ENCODE measurements around the gene KREMEN2. TPM values are rescaled to one million over a fixed set of nuclear protein-coding genes. Genes with fewer than 3 reads are reported as not detected.

Gene KREMEN2
- total RNA-seq, 2 donors from 2014 or later: 0.12 TPM

DNA sequence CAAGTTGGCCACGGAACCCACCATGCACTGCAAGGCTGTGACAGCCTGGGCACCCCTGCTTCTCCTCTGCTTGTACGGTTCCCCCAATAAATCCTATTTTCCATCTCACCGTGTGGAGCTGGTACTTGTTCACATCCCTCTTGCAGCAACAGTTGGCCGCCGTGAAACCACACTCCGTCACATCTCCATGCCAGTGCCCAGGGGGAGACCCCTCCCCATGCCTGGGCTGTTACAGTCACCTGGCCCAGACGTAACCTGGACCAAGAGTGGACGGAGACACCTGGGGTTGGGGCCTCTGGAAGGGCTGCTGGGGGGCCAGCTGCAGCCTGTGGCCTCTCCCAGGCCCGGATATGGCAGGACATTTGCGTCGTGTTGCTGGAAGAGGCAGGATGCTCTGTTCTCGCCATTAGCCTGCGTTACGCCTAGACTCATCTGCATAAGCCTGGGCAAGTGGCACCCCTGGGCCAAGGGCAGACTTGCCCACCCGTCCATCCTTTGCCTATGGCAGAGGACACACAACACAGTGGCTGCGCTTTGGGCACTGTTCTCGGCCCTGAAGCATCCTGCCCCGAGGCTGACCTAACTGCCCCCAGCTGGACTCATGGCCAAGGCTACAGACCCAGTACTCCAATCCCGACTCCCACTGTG is 14.2 kb upstream of the KREMEN2 start:
- H3K27me3 Mint-ChIP-seq (ENCODE audit: low read depth): no peaks in the 10 kb centered on the region
- DNase-seq (no peak), ATAC-seq (replicated peaks in 1 of 2) (no peak)
- no peaks in the 10 kb centered on the region for H3K9me3 Mint-ChIP-seq
- H3K36me3 Mint-ChIP-seq (ENCODE audit: insufficient read depth in 2 of 2): peaks cover 0 to 1% of the 10 kb centered on the region in 2 donors
- H3K4me1 Mint-ChIP-seq (ENCODE audit: low read depth): peaks cover 4% of the 10 kb centered on the region
- no peak overlapping the region for H3K27ac Mint-ChIP-seq
- H3K4me3 Mint-ChIP-seq: no peak overlapping the region

GRCh38 chr16:2950353-2950724 is 13.7 kb upstream of the KREMEN2 start:
- Mint-ChIP-seq H3K4me1 (ENCODE audit: low read depth) (peaks cover 4% of the 10 kb centered on the region), H3K9me3 (no peaks in the 10 kb centered on the region), H3K27me3 (ENCODE audit: low read depth) (no peaks in the 10 kb centered on the region), H3K36me3 (ENCODE audit: insufficient read depth in 2 of 2) (peaks cover 0 to 1% of the 10 kb centered on the region in 2 donors), H3K27ac (no peak overlapping the region), H3K4me3 (no peak overlapping the region)
- no peak for ATAC-seq (replicated peaks in 1 of 2)
- DNase-seq: no peak

DNA sequence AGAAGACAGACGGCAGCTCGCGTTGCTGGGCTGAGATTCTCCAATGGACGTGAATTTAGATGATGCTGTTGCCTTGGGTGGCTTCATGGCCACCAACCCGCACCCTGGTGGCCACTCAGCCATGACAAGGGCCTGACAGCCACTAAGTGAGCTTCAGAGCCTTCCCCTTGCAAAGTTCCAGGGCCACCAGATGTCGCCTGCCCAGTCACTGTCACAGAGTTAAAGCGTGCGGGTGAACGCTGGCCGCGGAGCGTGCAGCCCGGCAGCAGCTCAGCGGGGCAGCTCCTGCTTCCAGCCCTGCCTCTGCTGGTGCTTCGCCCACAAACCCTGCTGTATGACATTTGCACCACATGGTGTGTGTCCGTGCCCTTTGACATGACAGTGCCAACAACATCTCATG is 13.3 kb upstream of the KREMEN2 start:
- peak in 1 of 2 donors; percentile 12 for ATAC-seq (replicated peaks in 1 of 2)
- no peak overlapping the region for H3K4me3 Mint-ChIP-seq
- H3K36me3 Mint-ChIP-seq (ENCODE audit: insufficient read depth in 2 of 2): peaks cover 0 to 1% of the 10 kb centered on the region in 2 donors

DNA sequence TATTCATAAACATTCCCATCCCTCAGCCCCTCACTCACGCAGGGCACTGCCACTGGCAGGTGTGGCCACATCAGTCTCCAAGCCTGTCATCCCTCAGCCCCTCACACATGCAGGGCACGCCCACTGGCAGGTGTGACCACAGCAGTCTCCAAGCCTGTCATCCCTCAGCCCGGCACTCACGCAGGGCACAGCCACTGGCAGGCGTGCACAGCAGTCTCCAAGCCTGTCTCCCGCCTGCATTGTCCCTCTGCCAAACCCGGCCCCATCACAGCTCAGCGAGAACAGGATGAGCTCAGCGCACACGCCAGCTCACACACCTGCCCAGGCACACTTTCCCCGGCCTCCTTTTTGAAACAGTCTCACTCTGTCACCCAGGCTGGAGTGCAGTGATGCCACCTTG is 11.4 kb upstream of the KREMEN2 start:
- no peak overlapping the region for H3K4me3 Mint-ChIP-seq
- peaks cover 0 to 1% of the 10 kb centered on the region in 2 donors for H3K36me3 Mint-ChIP-seq (ENCODE audit: insufficient read depth in 2 of 2)
- ATAC-seq (replicated peaks in 1 of 2) (no peak), DNase-seq (no peak)
- H3K9me3 Mint-ChIP-seq: no peaks in the 10 kb centered on the region
- no peaks in the 10 kb centered on the region for H3K27me3 Mint-ChIP-seq (ENCODE audit: low read depth)
- no peak overlapping the region for H3K27ac Mint-ChIP-seq
- H3K4me1 Mint-ChIP-seq (ENCODE audit: low read depth): peaks cover 4% of the 10 kb centered on the region

More for the DNA sequence above, 13.3 kb upstream of the KREMEN2 start:
- Mint-ChIP-seq H3K27ac (no peak overlapping the region), H3K27me3 (ENCODE audit: low read depth) (no peaks in the 10 kb centered on the region), H3K9me3 (no peaks in the 10 kb centered on the region), H3K4me1 (ENCODE audit: low read depth) (peaks cover 4% of the 10 kb centered on the region)
- no peak for DNase-seq

DNA sequence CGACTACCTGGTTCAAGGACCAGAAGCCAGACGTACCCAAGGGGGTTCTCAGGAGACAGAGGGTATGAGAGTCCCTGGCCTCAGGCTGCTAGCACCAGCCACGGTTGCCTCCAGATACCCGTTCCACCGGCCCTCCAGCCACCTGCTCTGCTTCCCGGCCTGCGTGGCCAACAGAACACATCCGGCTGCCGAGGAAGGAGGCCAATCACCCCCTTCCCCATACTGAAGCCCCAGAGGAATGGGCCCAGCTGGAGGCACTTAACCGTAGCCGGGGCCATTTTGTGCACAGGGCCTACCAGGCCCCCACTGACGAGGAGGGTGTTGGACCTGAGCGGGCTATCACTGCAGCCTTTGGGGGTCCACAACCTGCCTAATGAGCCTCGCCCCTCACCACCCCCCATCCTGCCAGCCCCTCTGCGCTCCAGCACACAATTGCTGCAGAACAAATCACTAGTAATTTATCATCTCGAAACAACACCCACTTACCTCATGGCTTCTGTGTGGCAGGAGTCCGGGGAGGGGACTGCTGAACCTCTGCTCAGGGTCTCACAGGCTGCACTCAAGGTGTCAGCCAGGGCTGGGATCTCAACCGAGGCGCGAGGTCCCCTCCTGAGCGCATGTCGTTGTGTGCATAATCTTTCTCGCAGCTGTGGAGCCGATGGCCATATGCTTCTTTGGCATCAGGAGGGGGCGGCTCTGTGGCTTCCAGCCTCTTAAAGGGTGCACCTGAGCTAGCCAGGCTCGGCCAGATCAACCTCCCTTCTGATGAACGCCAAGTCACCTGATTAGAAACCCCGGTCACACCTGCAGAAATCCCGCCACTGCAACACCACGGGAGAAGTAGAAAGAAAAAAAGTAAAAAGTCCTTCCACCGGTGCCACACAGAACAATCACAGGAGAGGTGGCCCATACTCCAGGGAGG is 10.1 kb upstream of the KREMEN2 start:
- H3K36me3 Mint-ChIP-seq (ENCODE audit: insufficient read depth in 2 of 2): no peaks in the 10 kb centered on the region
- ATAC-seq (replicated peaks in 1 of 2): no peak
- no peaks in the 10 kb centered on the region for H3K27me3 Mint-ChIP-seq (ENCODE audit: low read depth)
- no peaks in the 10 kb centered on the region for H3K4me1 Mint-ChIP-seq (ENCODE audit: low read depth)
- H3K27ac Mint-ChIP-seq: no peak overlapping the region
- no peak overlapping the region for H3K4me3 Mint-ChIP-seq
- no peaks in the 10 kb centered on the region for H3K9me3 Mint-ChIP-seq
- DNase-seq: no peak

DNA sequence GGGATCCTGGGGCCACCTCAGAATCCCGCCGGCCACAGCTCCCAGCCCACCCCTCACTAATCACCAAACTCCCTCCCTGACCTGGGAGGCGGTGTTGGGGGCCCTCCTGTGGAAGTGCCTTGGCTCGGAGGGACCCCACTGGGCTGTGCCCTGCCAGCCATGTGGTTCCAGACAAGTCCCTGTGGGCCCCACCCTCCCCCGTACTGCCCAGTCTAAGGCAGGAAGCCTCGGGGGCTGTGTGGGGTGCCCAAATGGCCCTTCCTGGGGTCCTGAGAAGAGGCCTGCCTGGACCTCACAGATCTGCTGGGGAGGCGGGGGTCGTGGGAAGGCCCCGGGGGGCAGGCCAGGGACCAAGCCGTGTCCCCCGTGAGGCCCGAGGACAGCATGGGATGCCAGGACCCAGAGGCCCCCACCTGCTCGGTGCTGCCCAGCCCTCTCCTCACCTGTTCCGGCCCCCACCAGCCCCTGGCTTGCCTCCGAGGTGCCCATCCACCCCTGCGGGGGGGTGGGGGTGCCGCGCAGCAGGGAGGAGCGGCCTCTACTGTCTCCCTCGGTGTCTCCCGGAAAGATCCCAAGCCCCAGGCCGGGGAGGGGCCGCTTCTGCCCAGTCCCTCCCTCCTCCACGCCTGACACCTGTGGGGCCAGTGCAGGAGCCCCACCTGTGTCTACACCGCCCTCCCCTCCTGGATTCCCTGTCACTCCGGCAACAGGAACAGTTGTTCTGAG is 9.3 kb upstream of the KREMEN2 start:
- no peak for ATAC-seq (replicated peaks in 1 of 2)
- DNase-seq: no peak
- Mint-ChIP-seq H3K9me3 (no peaks in the 10 kb centered on the region), H3K27ac (no peak overlapping the region), H3K4me3 (no peak overlapping the region), H3K4me1 (ENCODE audit: low read depth) (no peaks in the 10 kb centered on the region), H3K27me3 (ENCODE audit: low read depth) (peaks cover 1% of the 10 kb centered on the region), H3K36me3 (ENCODE audit: insufficient read depth in 2 of 2) (no peaks in the 10 kb centered on the region)

GRCh38 chr16:2955438-2955778 is 8.7 kb upstream of the KREMEN2 start:
- H3K4me1 Mint-ChIP-seq (ENCODE audit: low read depth): no peaks in the 10 kb centered on the region
- no peak overlapping the region for H3K27ac Mint-ChIP-seq
- ATAC-seq (replicated peaks in 1 of 2) (no peak), DNase-seq (no peak)
- no peaks in the 10 kb centered on the region for H3K36me3 Mint-ChIP-seq (ENCODE audit: insufficient read depth in 2 of 2)
- no peak overlapping the region for H3K4me3 Mint-ChIP-seq
- no peaks in the 10 kb centered on the region for H3K9me3 Mint-ChIP-seq
- peaks cover 6% of the 10 kb centered on the region for H3K27me3 Mint-ChIP-seq (ENCODE audit: low read depth)

DNA sequence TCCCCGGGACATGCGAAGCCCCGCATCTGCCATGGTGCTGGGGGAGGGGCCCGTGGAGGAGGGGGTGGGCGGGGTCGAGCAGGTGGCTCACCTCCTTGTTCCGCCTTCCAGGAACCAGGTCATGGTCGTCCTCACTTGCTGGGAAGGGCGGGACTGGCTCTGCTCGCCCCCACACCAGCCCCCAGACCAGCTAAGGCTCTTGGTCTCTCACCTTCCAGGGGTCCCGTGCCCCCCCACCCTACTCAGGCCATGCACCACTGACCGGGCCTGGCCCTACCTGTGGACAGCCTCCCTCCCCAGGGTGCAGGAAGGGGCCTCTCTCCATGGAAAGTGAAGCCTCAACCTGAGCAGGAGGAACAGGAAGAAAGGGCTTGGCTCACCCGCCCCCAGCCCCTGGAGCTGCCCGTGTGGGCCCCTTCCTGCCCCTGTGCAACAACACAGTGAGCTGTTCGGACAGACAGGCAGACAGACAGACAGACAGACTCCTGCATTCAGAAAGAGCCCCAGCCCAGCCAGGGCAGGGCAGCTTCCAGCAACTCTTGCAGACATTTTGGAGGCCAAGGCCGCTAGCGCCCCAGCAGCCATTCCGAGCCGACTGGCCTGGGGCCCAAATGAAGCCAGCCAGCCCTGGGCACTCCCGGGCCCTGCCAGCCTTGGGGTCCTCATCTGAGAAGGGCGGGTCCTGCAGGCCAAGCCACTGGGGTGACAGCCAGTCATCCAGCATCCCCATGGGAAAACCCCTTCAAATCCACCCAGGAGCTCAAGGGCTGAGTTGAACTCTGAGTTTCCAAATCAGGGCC is 8.1 kb upstream of the KREMEN2 start:
- Mint-ChIP-seq H3K4me1 (ENCODE audit: low read depth) (no peaks in the 10 kb centered on the region), H3K27ac (no peak overlapping the region), H3K9me3 (no peaks in the 10 kb centered on the region), H3K27me3 (ENCODE audit: low read depth) (peaks cover 6% of the 10 kb centered on the region), H3K36me3 (ENCODE audit: insufficient read depth in 2 of 2) (no peaks in the 10 kb centered on the region), H3K4me3 (no peak overlapping the region)
- DNase-seq: no peak
- ATAC-seq (replicated peaks in 1 of 2): peak in 1 of 2 donors; percentile 25

DNA sequence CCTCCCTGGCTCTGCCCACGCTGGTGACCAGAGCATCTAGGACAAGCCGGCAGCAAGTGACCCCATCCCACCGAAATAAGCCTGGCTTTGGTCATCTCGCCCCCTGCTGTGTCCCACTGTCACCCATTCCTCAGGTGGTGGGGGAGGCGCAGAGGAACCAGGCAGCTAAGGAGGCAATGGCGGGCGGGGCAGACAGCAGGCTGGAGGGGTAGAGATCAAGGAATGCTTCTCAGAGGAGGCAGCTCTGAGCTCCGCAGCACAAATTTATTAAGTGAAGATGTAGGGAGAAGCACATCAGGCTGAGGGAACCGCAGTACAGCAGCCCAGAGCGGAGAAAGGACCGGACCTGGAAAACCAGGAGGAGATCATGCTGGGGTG is 7.5 kb upstream of the KREMEN2 start:
- Mint-ChIP-seq H3K27ac (no peak overlapping the region), H3K36me3 (ENCODE audit: insufficient read depth in 2 of 2) (no peaks in the 10 kb centered on the region), H3K9me3 (no peaks in the 10 kb centered on the region), H3K4me3 (no peak overlapping the region), H3K27me3 (ENCODE audit: low read depth) (peaks cover 6% of the 10 kb centered on the region), H3K4me1 (ENCODE audit: low read depth) (no peaks in the 10 kb centered on the region)
- DNase-seq: no peak
- ATAC-seq (replicated peaks in 1 of 2): no peak

DNA sequence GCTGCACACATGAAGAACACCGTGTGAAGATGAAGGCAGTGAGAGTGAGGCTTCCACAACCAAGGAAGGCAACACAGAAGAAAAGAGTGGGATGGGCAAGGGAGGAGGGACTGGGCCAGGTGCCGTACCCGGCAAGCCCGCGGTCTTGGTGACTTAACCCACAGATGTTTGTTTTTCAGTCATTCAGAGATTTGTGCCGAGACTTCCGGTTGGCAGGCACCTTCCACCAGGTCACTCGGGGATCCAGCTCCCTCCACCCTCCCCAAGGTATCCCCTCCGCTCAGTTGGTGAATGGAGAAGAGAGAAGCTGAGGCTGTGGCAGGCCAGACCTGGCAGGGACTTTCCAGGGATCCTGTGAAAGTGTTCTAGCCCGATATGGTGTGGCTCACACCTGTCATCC is 4.9 kb upstream of the KREMEN2 start:
- H3K27ac Mint-ChIP-seq: no peak overlapping the region
- no peaks in the 10 kb centered on the region for H3K9me3 Mint-ChIP-seq
- H3K27me3 Mint-ChIP-seq (ENCODE audit: low read depth): peaks cover 16% of the 10 kb centered on the region
- H3K4me1 Mint-ChIP-seq (ENCODE audit: low read depth): peaks cover 8% of the 10 kb centered on the region
- H3K4me3 Mint-ChIP-seq: no peak overlapping the region
- no peaks in the 10 kb centered on the region for H3K36me3 Mint-ChIP-seq (ENCODE audit: insufficient read depth in 2 of 2)
- ATAC-seq (replicated peaks in 1 of 2) (no peak), DNase-seq (no peak)

- no peak overlapping the region for H3K27ac Mint-ChIP-seq
- no peak overlapping the region for H3K4me3 Mint-ChIP-seq
- no peaks in the 10 kb centered on the region for H3K36me3 Mint-ChIP-seq (ENCODE audit: insufficient read depth in 2 of 2)
- H3K9me3 Mint-ChIP-seq: no peaks in the 10 kb centered on the region
- peaks cover 11% of the 10 kb centered on the region for H3K4me1 Mint-ChIP-seq (ENCODE audit: low read depth)
- no peak for ATAC-seq (replicated peaks in 1 of 2)
- DNase-seq: no peak
- H3K27me3 Mint-ChIP-seq (ENCODE audit: low read depth): peaks cover 21% of the 10 kb centered on the region
Measured at GRCh38 chr16:2960183-2961010, 3.7 kb upstream of the KREMEN2 start.
